ENCODE results near the gene STX4. TPM values are rescaled to one million over a fixed set of nuclear protein-coding genes. Genes with fewer than 3 reads are reported as not detected.

The STX4 gene
- total RNA-seq, 4 donors from 2014 or later, result 36.8 to 54.0 (median 41.0) TPM

DNA sequence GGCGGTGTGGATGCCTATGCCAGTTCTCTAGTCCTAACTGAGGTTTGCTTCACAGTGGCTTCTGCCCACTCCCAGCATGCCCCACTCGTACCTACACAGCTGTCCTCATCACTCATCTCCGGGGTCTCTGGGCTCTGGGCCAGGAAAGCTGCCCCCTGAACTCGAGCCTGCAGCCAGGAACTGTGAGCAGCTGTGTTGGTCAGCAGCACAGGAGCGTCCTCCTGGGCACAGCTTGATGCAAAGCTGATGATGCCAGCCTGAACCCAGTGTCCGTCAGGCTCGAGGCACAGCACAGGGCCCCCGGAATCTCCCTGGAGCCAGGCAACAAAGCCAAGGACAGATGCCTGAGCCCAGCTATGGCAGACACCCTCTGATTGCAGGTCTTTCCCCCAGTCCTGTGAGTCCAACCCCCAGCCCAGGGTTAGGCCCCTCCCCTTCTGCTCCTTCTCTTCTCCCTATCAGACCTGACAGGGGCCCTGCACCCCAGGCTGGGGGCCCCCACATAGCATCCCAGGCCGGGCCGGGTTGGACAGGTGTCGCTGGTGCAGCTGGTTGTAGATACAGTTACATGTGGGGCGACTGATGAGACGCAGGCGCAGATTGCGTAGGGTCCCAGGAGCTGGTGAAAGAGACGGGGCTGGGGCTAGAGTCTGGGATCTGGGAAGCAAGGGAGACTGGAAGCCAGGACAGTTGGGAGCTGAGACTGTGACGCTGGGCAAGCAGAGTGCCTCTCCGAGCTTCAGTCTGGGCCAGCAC is 52.7 kb downstream of the STX4 start:
- TF ChIP-seq POLR2A (IDR thresholded peaks at IDR 0.05; ENCODE audit: low read depth), result no peak
- TF ChIP-seq, protein P1, sequence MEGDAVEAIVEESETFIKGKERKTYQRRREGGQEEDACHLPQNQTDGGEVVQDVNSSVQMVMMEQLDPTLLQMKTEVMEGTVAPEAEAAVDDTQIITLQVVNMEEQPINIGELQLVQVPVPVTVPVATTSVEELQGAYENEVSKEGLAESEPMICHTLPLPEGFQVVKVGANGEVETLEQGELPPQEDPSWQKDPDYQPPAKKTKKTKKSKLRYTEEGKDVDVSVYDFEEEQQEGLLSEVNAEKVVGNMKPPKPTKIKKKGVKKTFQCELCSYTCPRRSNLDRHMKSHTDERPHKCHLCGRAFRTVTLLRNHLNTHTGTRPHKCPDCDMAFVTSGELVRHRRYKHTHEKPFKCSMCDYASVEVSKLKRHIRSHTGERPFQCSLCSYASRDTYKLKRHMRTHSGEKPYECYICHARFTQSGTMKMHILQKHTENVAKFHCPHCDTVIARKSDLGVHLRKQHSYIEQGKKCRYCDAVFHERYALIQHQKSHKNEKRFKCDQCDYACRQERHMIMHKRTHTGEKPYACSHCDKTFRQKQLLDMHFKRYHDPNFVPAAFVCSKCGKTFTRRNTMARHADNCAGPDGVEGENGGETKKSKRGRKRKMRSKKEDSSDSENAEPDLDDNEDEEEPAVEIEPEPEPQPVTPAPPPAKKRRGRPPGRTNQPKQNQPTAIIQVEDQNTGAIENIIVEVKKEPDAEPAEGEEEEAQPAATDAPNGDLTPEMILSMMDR (IDR thresholded peaks at IDR 0.05), result no peak
- no peak for DNase-seq (ENCODE audit: extremely low spot score)
- H3K4me3 ChIP-seq, result no peak overlapping the region
- no peak overlapping the region for H3K27ac ChIP-seq (replicated peaks in 1 of 4)
- no peaks in the 10 kb centered on the region for H3K27me3 ChIP-seq
- intact Hi-C loops (cut with DNase I), result no loop called here
- H3K4me1 ChIP-seq, result peaks cover 3 to 21% (median 12%) of the 10 kb centered on the region in 4 donors
- no peaks in the 10 kb centered on the region for H3K9me3 ChIP-seq
- H3K36me3 ChIP-seq, result peaks cover 8 to 100% (median 96%) of the 10 kb centered on the region in 4 donors
- WGBS, result 91% methylated on average over 14 of the region's 18 CpGs

- Histone ChIP-seq H3K36me3 (peaks cover 9 to 100% (median 96%) of the 10 kb centered on the region in 4 donors), H3K27me3 (no peaks in the 10 kb centered on the region), H3K9me3 (no peaks in the 10 kb centered on the region), H3K27ac (replicated peaks in 1 of 4) (no peak overlapping the region), H3K4me1 (peaks cover 3 to 16% (median 10%) of the 10 kb centered on the region in 4 donors), H3K4me3 (no peak overlapping the region)
- no peak for DNase-seq (ENCODE audit: extremely low spot score)
- WGBS, result 79% methylated on average over 4 of the region's 6 CpGs
- TF ChIP-seq POLR2A (IDR thresholded peaks at IDR 0.05; ENCODE audit: low read depth) (no peak), POLR2AphosphoS5 (IDR thresholded peaks at IDR 0.05) (no peak), EP300 (IDR thresholded peaks at IDR 0.05) (no peak)
- TF ChIP-seq, protein P1 (IDR thresholded peaks at IDR 0.05), result no peak
- intact Hi-C loops (cut with DNase I), result no loop called here
These were observed 53.2 kb downstream of the STX4 start for GRCh38 chr16:31086629-31086906.

- WGBS, result 90% methylated on average over 5 of the region's 8 CpGs
- H3K27me3 ChIP-seq, result no peaks in the 10 kb centered on the region
- H3K4me1 ChIP-seq, result peaks cover 0 to 10% (median 4%) of the 10 kb centered on the region in 4 donors
- no peak for TF ChIP-seq POLR2AphosphoS5 (IDR thresholded peaks at IDR 0.05)
- TF ChIP-seq, protein P1 (IDR thresholded peaks at IDR 0.05), result no peak
- TF ChIP-seq EP300 (IDR thresholded peaks at IDR 0.05), result no peak
- no peak for TF ChIP-seq POLR2A (IDR thresholded peaks at IDR 0.05; ENCODE audit: low read depth)
- H3K9me3 ChIP-seq, result no peaks in the 10 kb centered on the region
- intact Hi-C loops (cut with DNase I), result no loop called here
- DNase-seq (ENCODE audit: extremely low spot score), result no peak
- H3K36me3 ChIP-seq, result peaks cover 9 to 95% (median 90%) of the 10 kb centered on the region in 4 donors
- H3K4me3 ChIP-seq, result no peak overlapping the region
- no peak overlapping the region for H3K27ac ChIP-seq (replicated peaks in 1 of 4)
These were observed 54.1 kb downstream of the STX4 start for GRCh38 chr16:31087481-31087880.

DNA sequence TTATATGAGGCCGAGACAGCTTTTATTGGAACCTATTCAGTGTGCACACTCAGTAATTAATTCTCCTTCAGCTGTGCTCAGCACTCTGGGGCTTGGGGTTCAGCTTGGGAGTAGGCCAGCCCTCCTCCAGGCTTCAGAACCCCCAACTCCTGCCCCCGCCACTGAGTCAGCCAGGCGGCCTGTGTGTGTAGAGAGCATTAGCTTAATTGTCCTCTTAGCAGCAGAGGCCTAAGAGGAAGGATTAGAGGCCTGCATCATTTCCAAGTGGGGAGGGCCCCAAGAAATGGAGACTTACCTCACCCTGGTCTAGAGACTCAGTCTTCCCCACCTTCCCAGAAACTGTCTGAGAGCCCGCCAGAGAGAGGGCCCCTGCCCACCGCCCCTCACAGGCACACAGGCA is 54.6 kb downstream of the STX4 start:
- Histone ChIP-seq H3K36me3 (peaks cover 9 to 90% (median 87%) of the 10 kb centered on the region in 4 donors), H3K27me3 (no peaks in the 10 kb centered on the region), H3K27ac (replicated peaks in 1 of 4) (no peak overlapping the region), H3K4me3 (no peak overlapping the region), H3K9me3 (no peaks in the 10 kb centered on the region), H3K4me1 (peaks cover 2 to 10% (median 6%) of the 10 kb centered on the region in 4 donors)
- intact Hi-C loops (cut with DNase I), result no loop called here
- no peak for DNase-seq (ENCODE audit: extremely low spot score)
- no peak for TF ChIP-seq POLR2AphosphoS5 (IDR thresholded peaks at IDR 0.05)
- TF ChIP-seq POLR2A (IDR thresholded peaks at IDR 0.05; ENCODE audit: low read depth), result no peak
- TF ChIP-seq, protein P1 (IDR thresholded peaks at IDR 0.05), result no peak
- TF ChIP-seq EP300 (IDR thresholded peaks at IDR 0.05), result no peak
- 83% methylated on average over 5 of the region's 5 CpGs for WGBS

All from esophagus muscularis mucosa (tissue), 4 donors.